ENCODE results near the gene TMEM132C. TPM values are rescaled to one million over a fixed set of nuclear protein-coding genes. Genes with fewer than 3 reads are reported as not detected.

The TMEM132C gene
- total and polyA plus RNA-seq, 2 of the 8 experiments (the other 6 are each of a cell fraction or from before 2014, with no cell fraction given): 0.23 to 0.76 TPM

DNA sequence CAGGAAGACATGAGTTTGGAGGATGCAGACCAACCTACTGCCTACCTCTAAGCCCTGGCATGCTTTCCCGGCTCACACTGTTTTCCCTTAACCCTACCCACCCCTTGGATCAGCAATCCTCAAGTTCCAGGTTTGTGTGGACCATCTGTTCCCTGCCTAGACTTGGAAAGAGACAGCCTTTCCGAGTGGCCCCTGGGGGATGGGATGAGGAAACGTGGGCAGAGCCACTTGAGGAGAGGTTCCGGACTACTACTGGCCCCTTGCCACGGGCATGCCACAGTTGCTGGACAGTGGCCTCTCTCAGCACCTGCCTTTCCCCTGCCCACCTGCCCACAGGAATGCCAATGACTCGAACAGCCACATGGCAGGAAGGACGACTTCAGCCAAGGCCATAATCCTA, 420.9 kb downstream of the TMEM132C start:
- TF ChIP-seq NRF1 (IDR thresholded peaks at IDR 0.05; ENCODE audit: low read depth, low read length) (no peak), GTF2F1 (IDR thresholded peaks at IDR 0.05; ENCODE audit: borderline replicate concordance, low read depth, low read length) (no peak)
- no peak overlapping the region for H2AFZ ChIP-seq (ENCODE audit: low read length)
- H3K18ac ChIP-seq (ENCODE audit: extremely low read depth, low read length): no peak overlapping the region
- no peaks in the 10 kb centered on the region for H3K27me3 ChIP-seq (replicated peaks in 1 of 4; ENCODE audit: control insufficient read depth in 3 of 4, extremely low read depth in 1 of 4, insufficient read depth in 3 of 4, low read length in 3 of 4)
- H2BK120ac ChIP-seq (replicated peaks; ENCODE audit: low read depth, low read length): no peak overlapping the region
- H3K36me3 ChIP-seq (ENCODE audit: control insufficient read depth in 2 of 4, insufficient read depth in 4 of 4, low read length in 3 of 4): no peaks in the 10 kb centered on the region
- H4K5ac ChIP-seq (ENCODE audit: insufficient read length, low read depth, low read length): no peak overlapping the region
- no peaks in the 10 kb centered on the region for H3K79me1 ChIP-seq (ENCODE audit: low read depth, low read length)
- H3K4me2 ChIP-seq (ENCODE audit: insufficient read depth in 1 of 2, low read depth in 2 of 2, low read length in 2 of 2): no peak overlapping the region
- FAIRE-seq: no peak
- H3K4ac ChIP-seq (replicated peaks; ENCODE audit: insufficient read length, low read depth, low read length): no peak overlapping the region
- H2BK15ac ChIP-seq (ENCODE audit: low read length): no peak overlapping the region
- H3K4me1 ChIP-seq (replicated peaks in 1 of 4; ENCODE audit: control insufficient read depth in 3 of 4, insufficient read depth in 4 of 4, low read length in 3 of 4): no peaks in the 10 kb centered on the region
- no peak overlapping the region for H4K8ac ChIP-seq (ENCODE audit: extremely low read depth, insufficient read depth, low read length)
- no peak overlapping the region for H3K4me3 ChIP-seq (ENCODE audit: extremely low read depth in 1 of 4, insufficient read depth in 2 of 4, low read depth in 3 of 4, low read length in 4 of 4)
- peaks cover 0 to 5% of the 10 kb centered on the region in 2 experiments for H4K20me1 ChIP-seq (replicated peaks in 1 of 2; ENCODE audit: control insufficient read depth in 1 of 2, insufficient read depth in 2 of 2, low read length in 2 of 2)
- H3K23ac ChIP-seq (ENCODE audit: insufficient read length): no peak overlapping the region
- H2BK20ac ChIP-seq (ENCODE audit: low read length): no peak overlapping the region
- H3K56ac ChIP-seq (replicated peaks; ENCODE audit: insufficient read length, low read depth, low read length): no peak overlapping the region
- DNase-seq (ENCODE audit: low read depth in 1 of 2, low spot score in 2 of 2): no peak
- H2AK5ac ChIP-seq (ENCODE audit: low read depth, low read length): no peak overlapping the region
- no peak overlapping the region for H2BK12ac ChIP-seq (ENCODE audit: low read depth, low read length)
- 90% methylated on average over 7 of the region's 7 CpGs; no CpG with 5 or more reads in 1 of the 2 experiments for WGBS, 2 experiments (ENCODE audit: extremely low coverage in 1 of 2, insufficient coverage in 1 of 2, insufficient read length in 1 of 2, insufficient replicate concordance in 2 of 2, low coverage in 1 of 2, low lambda C conversion rate in 2 of 2, missing lambda C conversion rate in 1 of 2)
- H3K27ac ChIP-seq (ENCODE audit: low read depth, low read length): no peak overlapping the region
- no peak overlapping the region for H4K91ac ChIP-seq (replicated peaks; ENCODE audit: insufficient read length, low read length)
- H2BK5ac ChIP-seq (ENCODE audit: low read depth, low read length): no peak overlapping the region
- no peaks in the 10 kb centered on the region; the same call in 1 of the 2 replicates for H3K23me2 ChIP-seq (ENCODE audit: low read depth, low read length)
- no peaks in the 10 kb centered on the region for H3K9me3 ChIP-seq (ENCODE audit: insufficient read depth in 2 of 2, low read depth in 1 of 2, low read length in 1 of 2)
- no peaks in the 10 kb centered on the region for H3K79me2 ChIP-seq (ENCODE audit: control insufficient read depth in 1 of 2, insufficient read depth in 2 of 2, low read length in 2 of 2)
- no peak overlapping the region for H3K9ac ChIP-seq (replicated peaks in 1 of 4; ENCODE audit: extremely low read depth in 1 of 4, low read depth in 3 of 4, low read length in 3 of 4)
- H3K14ac ChIP-seq (ENCODE audit: insufficient read length): no peak overlapping the region
- CTCF ChIA-PET (ENCODE audit: partially characterized antibody): interaction anchor here (0.8 kb wide), 1 partner anchor 8 kb away, joined by 3 read pairs; no protein-coding TSS in a partner anchor
- POLR2A ChIA-PET (ENCODE audit: partially characterized antibody): no interaction called here
